GM12878 (cell line): ENCODE results near the gene PHACTR3. TPM values are rescaled to one million over a fixed set of nuclear protein-coding genes. Genes with fewer than 3 reads are reported as not detected.

ENCODE experiments used
- ATAC-seq: fragments of 200-7000 bp; cut with Tn5 transposase; 3 replicates; pipeline ENCODE4 v1.9.1; 2020; ENCODE audit warnings: mild to moderate bottlenecking, moderate library complexity
- BruUV-seq: library from RNA; stranded (reverse); fragments of 400-500 nt; replicated peaks from 2 replicates; lab custom pipeline; 2021; lab: Mats Ljungman, UMichigan
- CTCF ChIA-PET: fragments of 300-600 bp; sonication (Branson Sonifier 250); formaldehyde crosslinking; extraction: SDS; loops from one replicate; lab custom pipeline; 2021; ENCODE audit warnings: inconsistent platforms; lab: Yijun Ruan, JAX
- POLR2A ChIA-PET: fragments of 350-600 bp; formaldehyde crosslinking; extraction: SDS; loops from one replicate; lab custom pipeline; 2021; ENCODE audit warnings: inconsistent platforms; lab: Charles Lee
- RAD21 ChIA-PET: fragments of 300-600 bp; sonication (Branson Sonifier 250); formaldehyde crosslinking; loops from one replicate; lab custom pipeline; 2023; ENCODE audit warnings: antibody characterized with exemption; ENCODE audit not compliant: unreplicated experiment; lab: Charles Lee
- SMC1A ChIA-PET: fragments of 300-600 bp; sonication (Branson Sonifier 250); formaldehyde crosslinking; loops from one replicate; lab custom pipeline; 2023; ENCODE audit not compliant: unreplicated experiment, uncharacterized antibody; lab: Charles Lee
- DNase-seq: peaks from one replicate; pipeline ENCODE4 v3.0.0-alpha.2; 2011; ENCODE audit warnings: low read depth, low spot score
- FAIRE-seq: peaks from 3 replicates; lab custom pipeline; 2011; peaks lifted over from hg19 to GRCh38; lab: Jason Lieb, UNC
- H2AFZ ChIP-seq: 2 replicates; pipeline ENCODE4 v1.6.0; 2011; ENCODE audit warnings: low read depth, low read length, control low read depth; ENCODE audit not compliant: control insufficient read depth
- H3K27ac ChIP-seq: 2 replicates; pipeline ENCODE4 v1.5.1; 2011; ENCODE audit warnings: control low read depth; ENCODE audit not compliant: control insufficient read depth, insufficient read depth
- H3K27me3 ChIP-seq, 2 experiments: replicated peaks in 1 of 2; 2 replicates each; pipeline versions ENCODE4 v1.6.0 to v1.6.1; 2011; ENCODE audit warnings: low read length in 1 of 2; ENCODE audit not compliant: control insufficient read depth in 2 of 2, insufficient read depth in 2 of 2
- H3K36me3 ChIP-seq, 2 experiments: 2 replicates each; pipeline ENCODE4 v1.5.1; 2011; ENCODE audit warnings: low read length in 1 of 2; ENCODE audit not compliant: control insufficient read depth in 2 of 2, insufficient read depth in 2 of 2
- H3K4me1 ChIP-seq: 2 replicates; pipeline ENCODE4 v1.6.1; 2011; ENCODE audit warnings: mild to moderate bottlenecking, low read length, moderate library complexity, mixed read lengths; ENCODE audit not compliant: control insufficient read depth, insufficient read depth
- H3K4me2 ChIP-seq: 2 replicates; pipeline ENCODE4 v1.6.0; 2011; ENCODE audit warnings: control low read depth; ENCODE audit not compliant: control insufficient read depth, insufficient read depth
- H3K4me3 ChIP-seq: fragments of 200-600 bp; sonication (generic); 2 replicates; pipeline ENCODE4 v1.5.1; 2016
- H3K79me2 ChIP-seq: 2 replicates; pipeline ENCODE4 v1.6.0; 2011; ENCODE audit warnings: low read length; ENCODE audit not compliant: control insufficient read depth, insufficient read depth
- H3K9ac ChIP-seq: 2 replicates; pipeline ENCODE4 v1.8.0; 2011; ENCODE audit warnings: low read length, control low read depth, mixed read lengths; ENCODE audit not compliant: control insufficient read depth, insufficient read depth
- H3K9me3 ChIP-seq: replicated peaks from 3 replicates; pipeline ENCODE4 v1.5.1; 2011; ENCODE audit warnings: mild to moderate bottlenecking, low read length; ENCODE audit not compliant: control insufficient read depth, insufficient read depth
- H4K20me1 ChIP-seq: 2 replicates; pipeline ENCODE4 v1.6.0; 2011; ENCODE audit not compliant: control insufficient read depth, insufficient read depth
- ATF7 ChIP-seq: fragments of 450-650 bp; IDR thresholded peaks from 2 replicates; pipeline ENCODE4 v1.6.1; 2016; ENCODE audit warnings: low read depth, mild to moderate bottlenecking
- BCLAF1 ChIP-seq: fragments of 450-650 bp; IDR thresholded peaks from 2 replicates; pipeline ENCODE4 v1.6.1; 2017; ENCODE audit warnings: antibody characterized with exemption, mild to moderate bottlenecking, moderate library complexity
- EZH2 ChIP-seq: IDR thresholded peaks from 2 replicates; pipeline ENCODE4 v1.6.1; 2012; ENCODE audit warnings: low read depth, mild to moderate bottlenecking, control low read depth, inconsistent platforms, low read length, borderline replicate concordance; ENCODE audit not compliant: control insufficient read depth
- FOS ChIP-seq: IDR thresholded peaks from 3 replicates; pipeline ENCODE4 v1.6.1; 2011; ENCODE audit warnings: borderline replicate concordance; ENCODE audit not compliant: insufficient read length; ENCODE audit errors: extremely low read depth
- JUND ChIP-seq: IDR thresholded peaks from 2 replicates; pipeline ENCODE4 v1.6.1; 2012; ENCODE audit warnings: low read depth, mild to moderate bottlenecking, low read length, improper control_type of control experiment, moderate library complexity
- NR2C2 ChIP-seq: IDR thresholded peaks from 2 replicates; pipeline ENCODE4 v1.6.1; 2011; ENCODE audit warnings: borderline replicate concordance, low read depth; ENCODE audit not compliant: control insufficient read depth, insufficient read length
- RBBP5 ChIP-seq: fragments of 200-600 bp; sonication (generic); conservative IDR thresholded peaks from 2 replicates; pipeline ENCODE4 v1.6.1; 2016
- SKIL ChIP-seq: fragments of 450-650 bp; IDR thresholded peaks from 2 replicates; pipeline ENCODE4 v1.6.1; 2017; ENCODE audit warnings: mild to moderate bottlenecking, low read depth, inconsistent platforms; ENCODE audit not compliant: poor library complexity, severe bottlenecking
- SREBF1 ChIP-seq: IDR thresholded peaks from 2 replicates; pipeline ENCODE4 v1.6.1; 2012; ENCODE audit warnings: mild to moderate bottlenecking, low read length
- SUZ12 ChIP-seq: fragments of 200-600 bp; sonication (generic); IDR thresholded peaks from one replicate; pipeline ENCODE4 v1.6.1; 2018; ENCODE audit warnings: antibody characterized with exemption, mild to moderate bottlenecking; ENCODE audit not compliant: unreplicated experiment
- TARDBP ChIP-seq: IDR thresholded peaks from 2 replicates; pipeline ENCODE4 v1.6.1; 2016; ENCODE audit warnings: borderline replicate concordance
- WGBS: methylation state at CpG from one replicate; pipeline ENCODE4 v1.1.6; 2016; ENCODE audit warnings: low lambda C conversion rate; ENCODE audit not compliant: insufficient replicate concordance, insufficient coverage; ENCODE audit errors: missing lambda C conversion rate; 5-methylcytosine and 5-hydroxymethylcytosine counted together
- in situ Hi-C: fragments of 300-500 bp; cut with MboI; formaldehyde crosslinking; loops from 9 replicates; pipeline ENCODE4 v1.14.3; 2018; ENCODE audit warnings: mixed read lengths
- intact Hi-C: fragments of 100-400 bp; cut with micrococcal nuclease; formaldehyde crosslinking; loops from one replicate; pipeline ENCODE4 v1.14.2; 2022; ENCODE audit not compliant: unreplicated experiment
- polyA plus RNA-seq, 11 experiments: library from polyadenylated mRNA; depleted of rRNA in 4 of 11; unstranded in 6 of 11; stranded (reverse) in 5 of 11; fragments of >200 nt; fragmentation: Nextera tagmentation in 4 of 11; fragmentation: Illumina TruSeq in 1 of 11; extraction: Ambion mirVana in 4 of 11; extraction: Trizol in 1 of 11; gene quantifications; 1 replicate in 1 of 11; 2 replicates in 10 of 11; pipeline versions ENCODE4 v1.2.1 to v1.2.3, GENCODE V29; 2011 to 2016; ENCODE audit warnings: inconsistent platforms in 2 of 11, missing spikeins in 2 of 11, low read depth in 1 of 11
- total RNA-seq, 4 experiments: library from RNA; depleted of rRNA in 3 of 4; stranded (reverse); fragments of >200 nt in 3 of 4; fragmentation: Illumina TruSeq in 1 of 4; extraction: Trizol in 1 of 4; gene quantifications; 2 replicates each; pipeline versions ENCODE4 v1.2.1 to v1.2.3, GENCODE V29; 2013 to 2021

Gene PHACTR3
- total and polyA plus RNA-seq, 10 of the 15 experiments (the other 5 are each of a cell fraction or from before 2014, with no cell fraction given): 0.17 to 2.7 (median 0.27) TPM; not detected in 1

- Histone ChIP-seq H3K36me3 (no peaks in the 10 kb centered on the region), H3K27ac (no peak overlapping the region), H3K79me2 (no peaks in the 10 kb centered on the region), H2AFZ (no peak overlapping the region), H3K4me1 (no peaks in the 10 kb centered on the region), H3K9ac (no peak overlapping the region), H3K4me3 (no peak overlapping the region), H3K4me2 (no peak overlapping the region), H3K27me3 (no peaks in the 10 kb centered on the region; a peak in 1 of 4 replicates), H4K20me1 (no peaks in the 10 kb centered on the region), H3K9me3 (no peaks in the 10 kb centered on the region)
- SMC1A ChIA-PET: no interaction called here
- no TSS peak for BruUV-seq
- POLR2A ChIA-PET: no interaction called here
- RAD21 ChIA-PET: no interaction called here
- WGBS: 2% methylated on average over 6 of the region's 6 CpGs
- CTCF ChIA-PET: no interaction called here
- DNase-seq (no peak), ATAC-seq (no peak), FAIRE-seq (no peak)
- TF ChIP-seq SUZ12: no peak
- TF ChIP-seq RBBP5: no peak
- TF ChIP-seq JUND: no peak
- no peak for TF ChIP-seq EZH2
- no peak for TF ChIP-seq TARDBP
- no peak for TF ChIP-seq NR2C2
- no peak for TF ChIP-seq FOS
- no peak for TF ChIP-seq ATF7
- no peak for TF ChIP-seq BCLAF1
- TF ChIP-seq SKIL: no peak
- TF ChIP-seq SREBF1: no peak
- in situ Hi-C loops (no loop called here), intact Hi-C loops (no loop called here)
These were observed 73.2 kb downstream of the PHACTR3 start for GRCh38 chr20:59677586-59677985.
